PFSK-1 (cell line): ENCODE results near the gene AOAH.

Experiments used
- FOXP2 ChIP-seq: optimal IDR thresholded peaks from 2 replicates; pipeline ENCODE3; 2011; ENCODE audit warnings: borderline replicate concordance, control low read depth, inconsistent platforms; ENCODE audit not compliant: insufficient read depth; ENCODE audit errors: extremely low read length, extremely low read depth
- POLR2AphosphoS5 ChIP-seq: IDR thresholded peaks from 2 replicates; pipeline ENCODE4 v1.6.1; 2012; ENCODE audit warnings: low read depth, mild to moderate bottlenecking, control low read depth, low read length, moderate library complexity
- REST ChIP-seq, 2 experiments: IDR thresholded peaks; 2 replicates each; pipeline versions ENCODE4 v1.6.1 to v1.8.0; 2011 to 2012; ENCODE audit warnings: low read depth in 2 of 2, low read length in 2 of 2, control low read depth in 1 of 2, inconsistent platforms in 1 of 2, mild to moderate bottlenecking in 1 of 2, moderate library complexity in 1 of 2; ENCODE audit not compliant: insufficient read depth in 1 of 2
- SIN3A ChIP-seq: IDR thresholded peaks from 2 replicates; pipeline ENCODE4 v1.6.1; 2012; ENCODE audit warnings: mild to moderate bottlenecking, low read length, moderate library complexity, borderline replicate concordance; ENCODE audit not compliant: insufficient read depth
- TAF1 ChIP-seq: IDR thresholded peaks from 2 replicates; pipeline ENCODE4 v1.6.1; 2012; ENCODE audit warnings: low read length, control low read depth, borderline replicate concordance; ENCODE audit not compliant: insufficient read depth

The AOAH gene

GRCh38 chr7:36663481-36663880 is 60.8 kb downstream of the AOAH start:
- TF ChIP-seq TAF1 (no peak), POLR2AphosphoS5 (no peak), SIN3A (no peak), FOXP2 (no peak), REST (IDR thresholded peaks at IDR 0.05; ENCODE audit: insufficient read depth in 1 of 2, low read depth in 2 of 2, low read length in 2 of 2) (no peak)

DNA sequence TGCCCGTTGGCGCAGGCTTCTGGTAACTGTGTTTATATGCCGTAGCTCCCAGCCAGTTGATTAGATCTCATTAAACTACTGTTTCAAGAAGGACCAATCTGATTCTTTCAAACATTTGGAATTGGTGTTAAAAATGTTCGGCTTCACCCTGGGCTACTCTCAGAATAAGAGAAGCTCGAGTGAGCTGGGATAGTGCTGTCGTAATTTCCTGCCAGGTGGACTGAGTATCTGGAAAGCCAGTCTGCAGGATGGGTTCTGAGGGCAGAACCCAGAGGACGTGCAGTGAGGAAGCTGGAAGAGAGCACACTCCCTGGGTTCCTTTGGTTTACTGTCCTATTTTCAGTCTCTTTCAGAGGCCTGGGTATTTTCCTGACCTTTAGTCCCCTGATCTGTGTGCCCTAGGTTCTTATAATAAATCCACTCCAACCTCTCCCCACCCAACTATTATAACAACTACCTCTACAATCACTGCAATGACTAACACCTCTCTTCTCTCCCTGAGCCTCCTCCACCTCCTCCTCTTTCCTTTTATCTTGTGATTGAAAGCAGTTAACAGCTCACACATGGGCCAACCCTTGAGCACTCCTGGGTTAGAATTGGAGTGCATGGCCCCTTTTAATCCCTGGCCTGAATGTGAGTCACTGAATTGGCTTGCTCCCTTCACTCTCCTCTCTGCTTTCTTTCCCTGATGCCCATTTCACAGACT is 63.0 kb downstream of the AOAH start:
- TF ChIP-seq FOXP2 (no peak), SIN3A (no peak), POLR2AphosphoS5 (no peak), REST (IDR thresholded peaks at IDR 0.05; ENCODE audit: insufficient read depth in 1 of 2, low read depth in 2 of 2, low read length in 2 of 2) (no peak), TAF1 (no peak)

DNA sequence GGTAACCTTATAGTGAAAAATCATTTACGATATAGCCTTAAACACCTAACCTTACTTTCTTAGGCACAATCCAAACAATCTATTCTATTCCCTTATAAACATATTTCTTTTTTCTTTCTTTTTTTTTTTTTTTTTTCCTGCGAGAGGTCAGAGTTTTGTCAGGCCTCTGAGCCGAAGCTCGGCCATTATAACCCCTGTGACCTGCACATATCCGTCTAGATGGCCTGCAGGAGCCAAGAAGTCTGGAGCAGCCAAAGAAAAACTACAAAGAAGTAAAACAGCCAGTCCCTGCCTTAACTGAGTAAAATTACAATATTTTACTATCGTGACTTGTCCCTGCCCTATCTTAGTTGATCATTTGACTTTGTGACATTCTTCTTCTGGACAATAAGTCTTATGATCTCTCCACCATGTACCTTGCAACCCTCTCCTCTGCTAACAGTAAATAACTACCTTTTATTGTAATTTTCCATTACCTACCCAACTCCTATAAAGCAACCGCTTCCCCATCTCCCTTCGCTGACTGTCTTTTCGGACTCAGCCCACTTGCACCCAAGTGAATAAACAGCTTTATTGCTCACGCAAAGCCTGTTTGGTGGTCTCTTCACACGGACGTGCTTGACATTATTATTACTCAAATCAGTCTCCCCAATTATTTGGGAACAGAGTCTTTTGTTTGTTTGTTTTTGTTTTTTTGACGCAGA is 64.5 kb downstream of the AOAH start:
- no peak for TF ChIP-seq FOXP2
- no peak for TF ChIP-seq REST (IDR thresholded peaks at IDR 0.05; ENCODE audit: insufficient read depth in 1 of 2, low read depth in 2 of 2, low read length in 2 of 2)
- TF ChIP-seq TAF1 = no peak
- TF ChIP-seq POLR2AphosphoS5 = no peak
- TF ChIP-seq SIN3A = no peak

DNA sequence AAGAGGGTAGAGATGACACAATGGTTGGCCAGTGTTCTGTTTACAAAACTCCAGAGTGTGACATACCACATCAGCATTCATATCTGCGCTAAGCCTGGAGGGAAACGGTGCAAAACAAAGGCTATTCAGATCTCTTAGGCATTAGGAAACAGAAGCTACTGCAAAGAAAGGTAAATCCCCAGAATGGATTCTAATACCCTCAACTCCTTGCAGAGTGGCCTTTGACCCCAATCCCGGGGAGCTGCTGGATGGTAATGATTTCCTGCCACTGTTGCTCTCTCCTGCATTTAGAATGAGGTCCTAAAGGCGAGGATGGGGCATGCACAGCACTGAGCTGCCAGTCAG is 65.2 kb downstream of the AOAH start:
- TF ChIP-seq POLR2AphosphoS5 = no peak
- no peak for TF ChIP-seq TAF1
- TF ChIP-seq FOXP2 = no peak
- no peak for TF ChIP-seq SIN3A
- TF ChIP-seq REST (IDR thresholded peaks at IDR 0.05; ENCODE audit: insufficient read depth in 1 of 2, low read depth in 2 of 2, low read length in 2 of 2) = no peak
